Epidermal melanocyte (primary cell): ENCODE data around the gene DCLK1.

ENCODE experiments used
- DNase-seq: peaks from one replicate; pipeline ENCODE4 v3.0.0; 2011; ENCODE audit warnings: low spot score; ENCODE audit not compliant: insufficient read length

Gene DCLK1

DNA sequence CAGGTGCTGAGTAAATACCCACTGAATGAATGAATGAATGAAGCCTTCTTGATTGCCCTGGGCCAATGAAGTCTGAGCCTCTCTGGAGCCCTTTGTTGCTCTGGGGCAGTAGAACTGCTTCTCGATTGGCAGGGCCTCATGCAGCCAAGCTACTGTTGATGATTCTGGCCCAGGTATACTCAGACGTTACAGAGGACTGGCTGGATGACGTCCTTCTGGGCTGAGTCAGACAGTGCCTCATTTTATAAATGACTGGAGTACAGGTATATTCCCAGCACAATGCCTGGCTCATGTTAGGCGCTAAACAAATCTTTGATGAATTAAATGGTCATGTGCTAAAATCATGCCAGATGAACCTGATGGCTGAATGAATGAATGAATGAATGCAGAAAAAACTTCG, 410.9 kb downstream of the DCLK1 start:
- no peak for DNase-seq
